ACHN (cell line): ENCODE results near the gene MIAT.
A peak's percentile ranks its signal among the peaks of the same experiment; 100 is the strongest.

Source experiments
- DNase-seq: peaks from one replicate; pipeline ENCODE4 v3.0.0-alpha.2; 2015
- in situ Hi-C: cut with HindIII; loops from 2 replicates; pipeline ENCODE4 v1.10.0; 2017; ENCODE audit warnings: low sequenced_read_pairs, low pct_ligation_motif_present, low pct_unique_long_range_greater_than_20kb

The MIAT gene

DNA sequence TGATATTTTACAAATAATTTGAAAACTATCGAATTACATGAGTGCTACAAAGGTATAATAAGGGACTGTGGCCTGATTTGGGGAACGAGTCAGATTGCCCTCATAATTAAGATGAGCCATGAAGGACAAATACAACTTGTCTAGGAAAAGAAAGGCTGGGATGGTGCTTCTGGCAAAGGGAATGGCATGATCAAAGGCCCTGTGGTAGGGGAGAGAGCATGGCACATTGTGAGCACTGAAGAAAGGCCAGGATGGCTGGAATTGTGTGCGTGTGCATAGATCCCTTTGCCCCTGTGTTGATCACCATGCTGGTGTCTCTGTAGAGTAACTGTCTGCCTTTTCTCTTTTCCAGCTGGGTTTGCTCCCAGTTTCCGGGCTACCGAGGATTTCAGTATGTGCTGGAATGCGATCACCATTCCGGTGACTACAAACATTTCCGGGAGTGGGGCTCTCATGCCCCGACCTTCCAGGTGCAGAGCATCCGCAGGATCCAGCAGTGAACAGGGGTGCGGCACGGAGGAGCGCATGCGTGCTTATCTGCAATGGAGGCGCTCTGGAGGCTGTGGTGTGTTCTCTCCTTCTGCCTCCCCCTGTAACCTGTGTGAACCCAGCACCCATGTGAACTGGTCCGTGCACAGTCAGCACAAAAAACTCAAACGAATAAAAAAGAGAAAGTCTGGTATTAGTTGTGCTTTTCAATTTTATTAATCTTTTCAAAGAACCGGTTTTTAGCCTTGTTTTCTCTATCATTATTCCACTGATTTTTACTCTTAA lies 27.2 kb upstream of the MIAT start:
- DNase-seq = no peak
- in situ Hi-C loops = no loop called here

DNA sequence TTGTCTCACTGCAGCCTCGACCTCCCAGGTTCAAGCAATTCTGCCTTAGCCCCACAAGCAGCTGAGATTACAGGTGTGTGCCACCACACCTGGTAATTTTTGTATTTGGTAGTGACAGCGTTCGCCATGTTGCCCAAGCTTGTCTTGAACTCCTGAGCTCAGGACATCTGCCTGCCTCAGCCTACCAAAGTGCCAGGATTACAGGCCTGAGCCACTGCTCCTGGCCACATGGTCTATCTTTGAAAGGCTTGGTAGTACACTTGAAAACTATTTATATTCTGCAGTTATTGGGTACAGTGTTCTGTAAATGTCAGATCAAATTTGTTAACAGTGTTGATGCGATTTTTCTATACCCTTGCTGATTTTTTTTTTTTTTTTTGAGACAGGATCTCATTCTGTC lies 26.1 kb upstream of the MIAT start:
- in situ Hi-C loops = no loop called here

DNA sequence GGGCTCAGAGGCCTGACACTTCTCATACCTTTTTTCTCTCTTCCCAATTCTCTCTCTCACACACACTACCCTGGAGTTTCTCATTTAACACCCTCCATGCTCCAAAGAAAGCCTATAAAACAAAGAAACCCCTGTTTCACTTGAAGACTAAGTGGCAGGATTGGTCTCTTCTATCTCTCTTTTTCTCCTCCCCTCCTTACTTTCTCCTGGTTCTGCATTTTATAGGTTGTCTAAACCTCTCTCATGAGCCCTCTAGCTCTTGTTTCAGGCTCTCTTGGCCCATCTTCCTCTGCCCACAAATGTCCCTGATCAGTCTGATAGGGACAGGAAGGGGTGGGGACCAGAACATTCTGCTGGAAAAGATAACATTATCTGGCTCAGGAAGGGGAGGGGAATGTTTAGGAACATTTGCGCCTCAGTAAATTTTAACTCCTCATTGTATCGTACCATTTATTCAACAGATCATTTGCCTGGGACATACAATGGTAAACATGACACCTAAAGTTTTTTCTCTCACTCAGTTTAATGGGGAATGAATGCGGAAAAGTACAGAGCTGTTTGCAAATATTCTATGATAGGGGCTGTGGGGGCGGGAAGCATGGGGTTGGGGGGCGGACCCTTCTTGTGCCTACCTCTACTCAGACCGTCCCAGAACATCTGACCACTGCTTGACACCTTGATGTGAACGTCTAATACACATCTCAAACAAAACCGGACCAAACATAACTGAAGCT lies 24.8 kb upstream of the MIAT start:
- in situ Hi-C loops = no loop called here
- DNase-seq = no peak

More for the DNA sequence above, 26.1 kb upstream of the MIAT start:
- DNase-seq = no peak

DNA sequence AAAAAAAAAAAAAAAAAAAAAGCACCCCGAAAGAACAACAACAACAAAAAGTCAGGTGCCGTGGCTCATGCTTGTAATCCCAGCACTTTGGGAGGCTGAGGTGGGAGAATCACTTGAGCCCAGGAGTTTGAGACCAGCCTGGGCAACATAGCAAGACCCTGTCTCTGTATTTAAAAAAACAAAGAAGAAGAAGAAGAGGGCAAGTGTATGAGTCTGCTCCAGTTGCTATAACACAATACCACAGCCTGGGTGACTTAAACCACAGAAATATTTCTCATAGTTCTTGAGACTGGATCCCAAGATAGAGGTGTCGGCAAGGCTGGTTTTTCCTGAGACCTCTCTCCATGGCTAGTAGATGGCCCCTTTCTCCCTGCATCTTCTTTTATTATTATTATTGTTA lies 23.2 kb upstream of the MIAT start:
- in situ Hi-C loops = no loop called here
- DNase-seq = no peak

DNA sequence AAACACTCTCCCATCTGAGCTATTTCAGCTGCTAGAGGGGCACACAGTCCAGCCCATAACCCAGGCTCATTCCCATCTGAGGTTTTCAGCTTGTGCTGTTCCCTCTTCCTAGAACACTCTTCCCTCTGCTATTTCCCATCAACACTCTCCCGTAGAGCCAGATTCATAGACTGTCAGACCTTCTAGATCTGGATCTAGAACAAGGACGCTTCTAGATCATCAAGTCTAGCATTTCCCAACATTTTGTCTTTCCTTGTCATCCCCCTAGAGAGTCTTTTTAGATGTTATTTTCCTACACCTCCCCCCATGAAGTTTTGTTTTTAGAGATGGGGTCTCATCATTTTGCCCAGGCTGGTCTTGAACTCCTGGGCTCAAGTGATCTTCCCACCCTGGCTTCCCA lies 22.3 kb upstream of the MIAT start:
- no peak for DNase-seq
- in situ Hi-C loops = no loop called here

DNA sequence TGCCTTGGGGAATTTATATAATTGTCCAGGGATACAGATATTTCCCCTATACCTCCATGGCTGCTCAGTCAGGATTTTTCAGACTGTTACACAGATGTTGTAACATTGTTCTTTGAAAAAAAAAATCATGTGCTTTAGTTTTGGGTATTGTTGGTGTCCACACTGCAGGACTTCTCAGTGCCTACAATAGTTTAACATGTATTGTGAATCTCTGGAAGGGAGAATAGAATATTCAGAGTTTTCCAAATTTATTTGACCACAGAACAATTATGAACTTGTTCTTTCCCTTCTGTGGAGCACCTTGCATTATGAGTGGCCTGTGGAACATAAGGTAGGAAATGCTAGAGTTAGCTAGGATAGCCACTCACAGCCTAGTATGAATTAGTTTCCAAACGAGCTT lies 21.1 kb upstream of the MIAT start:
- in situ Hi-C loops = no loop called here
- DNase-seq = no peak

DNA sequence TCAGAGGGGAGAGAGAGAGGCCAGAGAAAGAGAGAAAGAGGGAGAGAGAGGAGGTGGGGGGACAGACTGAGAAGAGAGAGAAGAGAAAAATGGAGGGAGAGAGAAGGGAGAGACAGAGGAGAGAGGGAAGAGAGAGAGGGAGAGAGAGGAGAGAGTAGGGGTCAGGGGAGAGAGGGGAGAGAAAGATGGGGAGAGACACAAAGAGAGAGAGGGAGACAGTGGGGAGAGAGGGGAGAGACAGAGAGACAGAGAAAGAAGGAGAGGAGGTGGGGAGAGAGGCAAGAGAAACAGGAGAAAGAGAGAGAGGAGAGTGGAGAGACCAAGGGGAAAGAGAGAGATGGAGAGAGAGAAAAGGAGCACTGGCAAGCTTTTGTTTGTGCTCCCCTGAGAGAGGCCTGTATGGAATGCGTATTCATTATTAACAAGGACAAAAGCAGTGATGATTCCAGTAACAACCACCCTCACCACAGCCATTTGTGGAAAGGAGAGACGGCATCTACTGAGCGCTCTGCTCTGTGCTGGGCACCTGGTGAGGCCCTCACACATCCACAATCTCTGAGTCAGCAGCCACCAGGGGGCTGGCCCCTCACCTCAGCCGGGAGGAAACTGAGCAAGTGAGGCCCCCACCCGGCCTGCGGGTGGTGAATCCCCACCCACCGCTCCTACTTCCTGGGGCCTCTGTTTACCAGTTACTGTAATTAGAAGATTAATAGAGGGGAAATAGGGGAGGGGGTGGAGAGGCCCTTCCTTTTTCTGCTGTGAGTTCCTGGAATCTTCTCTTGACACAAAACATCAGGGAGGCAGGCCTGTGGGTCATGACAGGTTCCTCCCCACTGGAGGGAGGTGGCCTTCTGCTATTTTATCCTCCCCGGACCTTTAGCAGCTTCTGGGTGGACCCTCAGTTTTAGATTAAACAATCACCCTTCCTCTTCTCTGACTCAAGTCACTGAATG lies 14.6 kb upstream of the MIAT start:
- in situ Hi-C loops = no loop called here
- DNase-seq = no peak

DNA sequence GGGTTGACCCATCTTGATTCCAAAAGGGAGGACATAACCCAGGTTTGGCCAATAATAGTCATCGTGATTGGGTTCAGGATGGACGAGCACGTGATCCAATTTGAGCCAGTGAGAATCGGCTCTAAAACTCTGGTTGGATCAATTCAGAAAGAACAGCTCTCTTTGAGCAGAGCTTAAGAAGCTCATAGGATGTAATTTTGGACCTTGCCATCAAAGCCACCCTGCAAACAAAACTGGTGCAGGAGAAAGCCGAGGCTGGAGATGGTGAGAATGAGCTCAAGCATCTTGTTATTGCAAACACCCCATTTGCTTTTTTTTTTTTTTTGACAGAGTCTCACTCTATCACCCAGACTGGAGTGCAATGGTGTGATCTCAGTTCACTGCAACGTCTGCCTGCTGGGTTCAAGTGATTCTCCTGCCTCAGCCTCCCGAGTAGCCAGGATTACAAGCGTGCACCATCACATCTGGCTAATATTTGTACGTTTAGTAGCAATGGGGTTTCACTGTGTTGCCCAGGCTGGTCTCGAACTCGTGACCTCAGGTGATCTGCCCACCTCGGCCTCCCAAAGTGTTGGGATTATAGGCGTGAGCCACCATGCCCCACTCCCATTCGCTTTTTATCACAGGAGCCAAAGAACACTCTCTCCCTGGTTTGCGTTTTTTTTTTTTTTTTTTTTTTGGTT lies 13.8 kb upstream of the MIAT start:
- in situ Hi-C loops = no loop called here

DNA sequence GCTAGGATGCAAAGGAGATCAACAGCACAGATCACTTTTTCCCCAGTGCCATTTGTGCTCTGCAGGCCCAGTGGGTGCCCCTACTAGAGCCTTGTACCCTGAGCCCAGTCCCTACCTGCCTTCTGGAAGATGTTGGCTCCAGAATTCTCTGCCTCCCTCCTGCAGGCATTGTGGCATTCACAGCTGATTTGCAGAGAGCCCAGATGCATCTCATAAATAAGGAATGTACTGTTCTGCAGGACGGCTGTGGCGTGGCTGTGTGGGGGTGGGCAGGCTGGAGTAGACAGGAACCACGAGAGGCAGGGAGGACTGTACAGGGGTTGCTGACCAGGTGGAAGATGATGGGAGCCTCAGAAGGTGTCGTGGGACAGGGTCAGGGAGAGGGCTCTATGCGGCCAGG lies 11.2 kb upstream of the MIAT start:
- in situ Hi-C loops = no loop called here
- DNase-seq = no peak

More for the DNA sequence above, 13.8 kb upstream of the MIAT start:
- no peak for DNase-seq

DNA sequence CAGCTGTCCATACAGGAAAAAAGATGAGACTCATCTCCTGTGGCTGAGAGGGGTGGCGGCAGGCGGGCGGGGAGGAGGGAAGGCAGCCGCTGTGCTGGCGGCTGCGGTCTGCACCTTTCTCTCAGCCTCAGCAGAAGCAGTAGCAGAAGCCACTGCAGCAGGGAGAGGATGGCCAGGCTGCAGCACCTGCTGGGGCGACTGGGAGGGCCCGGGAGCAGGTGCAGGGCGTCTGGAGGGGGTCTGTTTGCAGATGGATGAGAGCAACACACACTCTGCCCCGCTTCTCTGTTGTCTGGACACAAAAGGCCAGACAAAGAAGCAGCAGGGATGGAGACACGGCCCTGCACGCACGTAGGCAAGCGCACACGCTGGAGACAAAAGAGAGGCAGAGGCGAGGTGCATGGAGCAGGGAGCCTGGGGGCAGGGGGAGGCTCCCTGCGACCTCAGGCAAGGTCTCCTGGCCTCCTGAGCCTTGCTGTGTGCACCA lies 9.3 kb upstream of the MIAT start:
- in situ Hi-C loops = no loop called here
- DNase-seq = no peak

DNA sequence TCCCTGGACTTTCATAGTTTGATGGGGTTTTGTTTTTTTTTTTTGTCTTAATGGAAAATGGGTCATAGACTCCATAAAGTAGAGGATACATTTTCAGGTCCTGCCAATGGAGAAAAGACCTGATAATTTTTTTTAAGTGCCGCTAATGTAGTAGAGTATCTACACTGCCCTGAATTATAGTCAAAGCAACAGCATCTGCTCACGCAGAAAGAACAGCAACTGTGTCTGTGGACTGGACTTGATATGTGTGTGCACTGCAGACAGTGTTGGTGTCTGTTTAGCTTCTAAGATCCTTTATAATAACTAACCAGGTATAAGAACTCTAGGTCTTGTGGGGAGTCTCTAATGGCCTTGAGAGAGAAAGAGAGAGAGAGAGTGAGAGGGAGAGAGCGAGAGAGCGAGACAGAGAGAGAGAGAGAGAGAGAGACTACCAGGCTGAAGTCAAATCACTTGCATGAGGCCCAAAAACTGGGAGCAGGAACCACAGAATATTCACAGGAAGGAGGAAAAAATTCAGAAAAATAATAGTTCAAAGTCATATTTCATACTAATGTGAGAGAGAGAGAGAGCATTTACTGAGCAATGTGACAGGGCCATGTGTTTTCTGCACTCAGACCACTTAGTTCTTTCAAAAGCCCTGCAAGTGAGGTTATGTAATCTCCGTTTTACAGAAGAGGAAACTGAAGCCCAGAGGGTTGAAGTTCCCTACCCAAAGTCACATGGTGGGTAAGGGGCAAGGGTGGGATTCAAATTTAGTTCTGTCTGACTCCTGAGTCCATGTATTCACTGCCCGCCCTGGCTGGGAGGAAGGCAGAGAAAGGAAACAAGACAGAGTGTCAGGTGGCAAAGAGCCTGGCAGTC lies 8.6 kb upstream of the MIAT start:
- DNase-seq = no peak
- in situ Hi-C loops = no loop called here

DNA sequence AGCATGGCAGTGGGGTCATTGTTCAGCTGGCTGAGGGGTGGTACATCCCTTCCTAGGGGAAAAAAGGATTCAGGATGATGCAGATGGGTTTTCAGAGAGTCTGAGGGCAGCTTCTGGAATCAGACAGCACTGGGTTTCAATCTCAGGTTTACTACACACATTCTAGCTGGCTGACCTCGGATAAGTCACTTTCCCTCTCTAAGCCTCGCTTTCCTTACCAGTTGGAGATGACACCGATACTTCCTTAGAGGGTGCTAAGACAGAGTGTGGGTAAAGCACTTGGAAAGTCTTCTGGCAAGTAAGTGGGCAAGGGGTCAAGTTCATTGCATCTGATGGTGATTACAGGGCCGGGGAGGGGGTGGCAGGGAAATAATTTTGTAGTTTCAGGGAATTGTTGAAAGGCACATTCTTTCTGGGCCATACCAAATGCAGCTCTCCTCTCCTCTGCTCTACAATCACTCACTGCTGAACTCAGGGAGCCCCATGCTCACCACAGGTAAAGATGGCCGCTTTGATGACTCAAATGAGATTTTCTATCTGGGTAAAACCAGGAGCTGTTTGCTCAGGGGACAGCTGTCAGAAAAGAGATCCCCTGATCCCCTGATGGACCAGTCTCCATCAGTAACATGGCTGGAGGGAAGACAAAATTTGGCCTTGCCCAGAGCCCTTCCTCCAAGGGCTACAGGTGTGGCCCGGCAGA lies 6.5 kb upstream of the MIAT start:
- in situ Hi-C loops = no loop called here

DNA sequence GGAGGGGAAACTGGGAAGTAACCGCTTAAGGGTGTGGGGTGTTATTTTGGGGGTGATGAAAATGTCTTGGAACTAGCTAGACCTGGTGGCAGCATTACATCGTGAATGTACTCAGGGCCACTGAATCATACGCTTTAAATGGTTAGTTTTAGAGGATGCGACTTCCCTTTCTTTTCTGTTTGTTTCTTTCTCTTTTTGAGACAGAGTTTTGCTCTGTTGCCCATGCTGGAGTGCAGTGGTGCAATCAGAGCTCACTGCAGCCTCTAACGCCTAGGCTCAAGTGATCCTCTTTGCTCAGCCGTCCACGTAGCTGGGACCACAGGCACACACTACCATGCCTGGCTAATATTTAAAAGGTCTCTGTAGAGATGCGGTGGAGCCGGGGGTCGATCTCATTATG lies 5.6 kb upstream of the MIAT start:
- in situ Hi-C loops = no loop called here
- no peak for DNase-seq

More for the DNA sequence above, 6.5 kb upstream of the MIAT start:
- DNase-seq = no peak

DNA sequence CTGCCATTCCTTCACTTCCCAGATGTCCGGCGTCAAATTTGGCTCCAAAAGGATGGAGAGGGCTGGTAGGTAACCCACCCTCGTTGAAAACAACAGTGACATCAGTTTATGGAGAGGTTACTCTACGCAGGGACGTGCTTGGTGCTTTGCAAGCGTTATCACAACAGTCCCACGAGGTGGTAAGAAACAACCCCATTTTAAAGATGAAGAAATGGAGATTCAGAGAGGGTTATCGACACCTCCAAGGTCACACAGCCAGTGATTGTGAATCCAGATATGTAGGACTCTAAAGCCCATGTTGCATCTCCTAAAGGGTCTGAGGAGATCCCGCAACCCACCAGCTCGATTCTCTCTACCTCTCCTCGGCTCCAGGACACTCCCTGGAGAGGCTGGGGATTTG lies 773 bp downstream of the MIAT start:
- no peak for DNase-seq
- in situ Hi-C loops = no loop called here

DNA sequence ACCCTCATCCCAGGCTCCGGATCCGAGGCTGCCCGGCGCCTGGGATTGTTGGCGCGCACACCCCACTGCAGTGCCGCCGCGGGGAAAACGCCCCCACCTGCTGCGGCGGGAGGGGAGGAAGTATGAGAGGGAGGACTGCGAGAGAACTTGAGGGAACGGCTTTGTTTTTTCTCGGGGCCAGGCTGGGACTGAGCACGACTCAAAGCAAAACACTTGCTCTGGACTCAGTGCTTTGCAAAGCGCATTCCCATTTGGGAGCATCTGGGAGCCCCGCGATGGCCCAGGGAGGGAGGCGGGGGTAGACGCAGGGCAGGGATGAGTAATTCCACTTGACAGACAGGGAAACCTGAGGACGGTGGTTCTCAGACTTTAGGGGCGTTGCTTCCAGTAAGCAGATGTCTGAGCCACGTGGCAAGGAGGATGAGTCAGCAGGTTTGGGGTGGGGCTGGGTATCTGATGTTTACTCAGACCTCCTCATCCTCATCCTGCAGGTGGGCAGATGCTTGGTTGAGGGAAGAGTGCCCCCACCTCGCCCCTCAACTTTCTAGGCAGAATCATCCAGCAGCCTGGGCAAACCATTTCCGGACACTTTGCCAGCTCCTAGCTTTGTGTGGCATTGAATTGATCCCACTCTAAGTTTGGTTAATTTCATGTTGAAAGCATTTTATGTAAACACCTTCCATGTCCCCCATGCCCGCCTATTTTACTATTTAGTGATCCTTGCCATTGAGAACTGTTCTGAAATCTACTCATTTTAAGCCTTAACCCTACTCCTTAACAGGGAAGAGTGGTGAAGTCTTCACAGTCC lies 1.5 kb downstream of the MIAT start:
- peak; percentile 87 for DNase-seq
- in situ Hi-C loops = no loop called here

DNA sequence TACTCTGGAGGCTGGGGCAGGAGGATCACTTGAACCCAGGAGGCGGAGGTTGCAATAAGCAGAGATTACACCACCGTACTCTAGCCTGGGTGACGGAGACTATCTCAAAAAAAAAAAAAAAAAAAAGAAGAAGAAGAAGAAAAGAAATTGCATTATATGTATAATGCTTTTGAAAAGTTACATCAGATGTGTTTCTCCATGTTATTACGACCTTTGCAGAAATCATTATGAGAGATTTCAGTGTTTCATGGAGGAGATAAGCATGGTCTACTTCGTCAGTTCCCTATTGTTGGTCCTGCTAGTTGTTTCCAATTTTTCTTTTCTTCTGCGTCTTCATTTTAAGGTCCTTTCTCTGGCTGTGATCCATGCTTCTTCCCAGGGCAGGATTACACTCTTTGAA lies 3.0 kb downstream of the MIAT start:
- DNase-seq = no peak
- in situ Hi-C loops = no loop called here
